Measurements from ENCODE around the gene RNF214.

DNA sequence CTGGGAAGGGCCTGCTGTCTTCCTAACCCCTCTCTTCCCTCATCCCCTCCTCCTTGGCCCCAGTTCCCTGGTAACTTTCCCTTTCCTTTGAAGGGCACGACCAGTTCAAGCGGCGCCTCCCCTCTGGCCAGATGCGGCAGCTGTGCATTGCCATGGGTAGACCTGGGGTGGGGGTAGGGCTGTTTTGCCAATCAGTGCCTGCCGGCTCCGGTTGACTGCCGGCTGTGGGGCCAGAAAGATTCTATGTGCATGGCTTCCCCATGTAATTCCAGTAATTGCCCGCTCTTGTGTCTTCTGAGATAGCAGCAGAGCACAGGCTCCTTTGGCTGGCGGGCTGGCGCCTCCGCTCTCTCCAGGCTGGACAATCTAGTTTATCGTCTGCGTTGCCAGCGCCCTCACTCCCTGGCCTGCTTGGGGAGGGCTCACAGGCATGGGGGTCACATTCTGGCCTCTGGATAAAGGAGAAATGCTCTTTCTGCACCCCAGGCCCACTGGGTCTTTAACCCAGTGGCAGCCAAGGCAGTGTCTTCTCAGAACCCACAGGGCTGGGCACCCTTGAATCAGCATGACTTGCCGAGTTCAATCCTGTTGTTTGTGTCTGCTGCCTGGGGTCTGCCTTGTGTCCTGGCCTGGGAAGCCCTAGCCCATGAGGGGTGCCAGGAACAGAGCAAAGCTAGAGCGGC, 44.5 kb upstream of the RNF214 start:
- no peak for TF ChIP-seq EZH2 (IDR thresholded peaks at IDR 0.05; ENCODE audit: borderline replicate concordance, insufficient read depth, low read depth, low read length, poor library complexity, severe bottlenecking)
- TF ChIP-seq, protein P1, sequence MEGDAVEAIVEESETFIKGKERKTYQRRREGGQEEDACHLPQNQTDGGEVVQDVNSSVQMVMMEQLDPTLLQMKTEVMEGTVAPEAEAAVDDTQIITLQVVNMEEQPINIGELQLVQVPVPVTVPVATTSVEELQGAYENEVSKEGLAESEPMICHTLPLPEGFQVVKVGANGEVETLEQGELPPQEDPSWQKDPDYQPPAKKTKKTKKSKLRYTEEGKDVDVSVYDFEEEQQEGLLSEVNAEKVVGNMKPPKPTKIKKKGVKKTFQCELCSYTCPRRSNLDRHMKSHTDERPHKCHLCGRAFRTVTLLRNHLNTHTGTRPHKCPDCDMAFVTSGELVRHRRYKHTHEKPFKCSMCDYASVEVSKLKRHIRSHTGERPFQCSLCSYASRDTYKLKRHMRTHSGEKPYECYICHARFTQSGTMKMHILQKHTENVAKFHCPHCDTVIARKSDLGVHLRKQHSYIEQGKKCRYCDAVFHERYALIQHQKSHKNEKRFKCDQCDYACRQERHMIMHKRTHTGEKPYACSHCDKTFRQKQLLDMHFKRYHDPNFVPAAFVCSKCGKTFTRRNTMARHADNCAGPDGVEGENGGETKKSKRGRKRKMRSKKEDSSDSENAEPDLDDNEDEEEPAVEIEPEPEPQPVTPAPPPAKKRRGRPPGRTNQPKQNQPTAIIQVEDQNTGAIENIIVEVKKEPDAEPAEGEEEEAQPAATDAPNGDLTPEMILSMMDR (IDR thresholded peaks at IDR 0.05): no peak
